Activated CD4-positive, alpha-beta T cell treated with anti-CD3 and anti-CD28 coated beads for 48 hours (primary cell): Measurements from ENCODE around the gene PPEF1.
A peak's percentile ranks its signal among the peaks of the same experiment; 100 is the strongest.
"Not testable (repeated sequence)": the region's sequence is repeated elsewhere in the genome, so short reads cannot be mapped to it uniquely, and the experiment has no call there.

Source experiments
- DNase-seq: peaks from one replicate; pipeline ENCODE4 v3.0.0-alpha.2; 2020

The PPEF1 gene

GRCh38 chrX:18799911-18800310, 92.5 kb downstream of the PPEF1 start:
- DNase-seq = no peak

GRCh38 chrX:18809641-18810040, 102.2 kb downstream of the PPEF1 start:
- DNase-seq = no peak

DNA sequence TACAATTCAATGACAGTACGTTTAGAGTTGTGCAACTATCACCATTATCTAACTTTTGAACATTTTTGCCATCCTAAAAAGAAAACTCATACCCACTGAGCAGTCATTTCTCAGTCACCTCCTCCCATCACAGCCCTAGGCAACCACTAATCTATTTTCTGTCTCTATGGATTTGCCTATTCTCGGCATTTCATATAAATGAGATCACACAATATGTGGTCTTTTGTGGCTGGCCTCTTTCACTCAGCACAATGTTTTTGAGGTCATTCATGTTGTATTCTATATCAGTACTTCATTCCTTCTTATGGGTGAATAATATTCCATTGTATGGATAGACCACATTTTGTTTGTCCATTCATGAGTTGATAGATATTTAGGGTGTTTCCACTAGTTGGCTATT, 103.0 kb downstream of the PPEF1 start:
- no peak for DNase-seq

- DNase-seq = no peak
Measured at GRCh38 chrX:18825375-18825774, 117.9 kb downstream of the PPEF1 start.

DNA sequence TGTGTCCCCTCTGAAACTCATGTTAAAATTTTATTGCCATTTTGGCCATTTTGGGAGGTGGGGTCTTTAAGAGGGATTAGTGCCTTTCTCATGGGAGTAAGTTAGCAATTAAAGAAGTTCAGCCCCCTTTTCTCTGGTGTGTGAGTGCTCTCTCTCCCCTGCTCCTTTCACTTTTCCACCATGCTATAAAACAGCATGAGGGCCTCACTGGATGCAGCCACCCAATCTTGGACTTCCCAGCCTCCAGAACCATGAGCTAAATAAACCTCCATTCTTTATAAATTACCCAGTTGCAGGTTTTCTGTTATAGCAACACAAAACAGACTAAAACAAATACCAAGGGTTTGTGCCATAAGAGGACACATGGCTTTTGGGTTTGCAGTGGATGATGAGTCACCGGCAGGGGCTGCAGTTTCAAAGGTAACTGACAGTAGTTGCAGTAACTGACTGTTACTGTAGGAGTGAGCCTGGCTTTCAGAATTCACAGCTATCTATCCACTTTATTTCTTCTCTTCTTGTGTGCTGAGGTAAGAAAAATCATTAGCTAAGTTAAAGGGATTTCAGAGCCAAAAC, 121.5 kb downstream of the PPEF1 start:
- DNase-seq = peak; percentile 10

DNA sequence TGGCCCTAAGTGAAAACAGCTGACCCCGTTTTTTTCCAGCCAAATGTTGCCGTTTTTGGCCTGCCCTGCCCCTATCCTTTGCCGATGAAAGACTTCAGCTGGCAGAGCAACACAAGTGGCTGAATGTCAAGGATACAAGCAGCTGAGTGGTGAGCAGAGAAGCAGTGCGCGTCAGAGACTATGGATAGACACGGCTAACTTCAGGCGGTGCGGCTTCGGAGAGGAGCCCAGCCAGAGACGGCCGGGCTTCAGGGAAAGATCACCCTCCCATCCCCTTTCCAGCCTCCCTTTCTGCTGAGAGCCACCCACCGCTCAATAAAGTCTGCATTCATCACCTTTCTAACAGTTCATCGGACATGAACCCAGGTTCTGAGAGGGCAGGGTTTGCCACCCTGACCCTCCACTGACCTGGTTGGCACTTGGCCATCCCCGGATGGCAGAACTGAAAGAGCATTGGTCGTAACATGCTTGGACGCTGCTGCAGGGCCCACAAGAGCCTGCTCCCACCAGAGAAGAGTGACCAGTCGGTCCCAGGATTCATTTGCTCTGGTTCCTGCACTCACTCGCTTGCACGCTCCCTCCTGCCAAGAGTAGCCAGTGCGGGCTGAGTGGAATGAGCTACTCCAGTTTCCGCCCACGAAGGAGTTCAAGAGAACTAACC, 125.8 kb downstream of the PPEF1 start:
- DNase-seq = no peak

- DNase-seq = not testable (repeated sequence)
Measured at GRCh38 chrX:18847901-18848300, 140.5 kb downstream of the PPEF1 start.

DNA sequence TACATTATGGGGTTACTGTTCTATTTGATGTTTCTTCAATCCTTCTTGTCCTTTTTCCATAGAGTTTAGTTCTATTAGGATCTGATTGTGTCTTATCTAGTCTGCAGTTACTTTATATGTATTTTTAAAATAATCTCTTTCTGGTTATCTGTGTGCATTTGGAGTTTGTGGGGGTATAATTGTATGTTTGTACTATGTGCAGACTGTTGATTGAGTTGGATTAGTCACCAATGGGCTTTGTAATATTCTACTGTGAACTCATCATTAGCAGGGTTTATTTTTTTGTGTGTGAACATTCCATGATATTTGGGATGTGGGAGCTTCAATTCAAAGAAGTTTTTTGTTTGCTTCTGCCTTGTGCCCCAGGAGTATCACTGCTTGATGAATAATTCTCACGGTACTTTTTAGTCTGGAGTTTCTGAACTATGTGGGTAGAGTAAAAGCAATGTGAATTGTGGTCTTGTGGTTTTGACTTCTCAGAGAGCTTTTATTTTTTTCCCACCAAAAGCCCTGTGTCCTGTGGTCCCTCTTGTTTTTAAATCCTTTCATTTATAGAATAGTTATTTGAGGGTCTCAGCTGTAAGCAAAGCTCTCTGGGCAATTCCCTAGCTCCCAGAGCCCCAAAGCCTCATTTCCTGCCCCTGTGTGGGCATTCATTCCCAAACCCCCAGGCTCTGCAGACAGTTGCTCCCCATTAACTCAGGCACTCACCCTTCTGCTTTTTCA, 148.6 kb downstream of the PPEF1 start:
- DNase-seq = no peak

DNA sequence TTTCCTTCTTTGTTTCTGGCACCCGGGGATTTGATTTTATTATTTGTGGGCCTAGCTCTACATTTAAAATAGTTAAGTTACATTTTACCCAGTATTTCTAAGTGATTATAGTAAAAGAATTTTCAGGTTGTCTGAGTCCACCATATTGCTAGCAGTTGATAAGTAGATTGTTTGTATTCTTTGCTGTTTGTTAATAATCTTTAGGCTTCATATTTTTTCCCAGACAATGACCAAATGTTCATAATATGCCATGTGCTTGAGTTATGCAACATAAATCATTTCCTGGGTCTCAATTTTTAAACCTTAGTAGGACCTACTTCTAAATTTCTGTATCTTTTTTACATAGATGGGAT, 149.2 kb downstream of the PPEF1 start:
- DNase-seq = no peak

DNA sequence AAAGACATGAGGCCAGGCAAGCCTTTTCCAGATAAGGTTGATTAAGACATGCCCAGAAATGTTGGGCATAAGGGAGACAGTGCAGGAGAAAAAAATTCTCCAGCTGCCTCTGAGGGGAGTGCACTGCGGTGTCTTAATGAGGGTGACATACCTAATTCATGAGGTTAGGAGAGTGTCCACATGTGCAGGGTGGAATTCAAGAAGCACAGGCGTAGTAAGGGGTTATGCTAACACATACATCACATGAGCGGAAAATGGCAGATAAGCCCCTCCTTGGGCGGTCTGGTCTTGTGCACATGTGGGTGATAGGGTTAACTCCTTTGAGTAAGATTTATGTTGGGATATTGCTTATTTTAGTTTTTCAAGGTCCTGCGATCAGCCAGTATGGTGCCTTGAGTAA, 154.1 kb downstream of the PPEF1 start:
- DNase-seq = no peak

DNA sequence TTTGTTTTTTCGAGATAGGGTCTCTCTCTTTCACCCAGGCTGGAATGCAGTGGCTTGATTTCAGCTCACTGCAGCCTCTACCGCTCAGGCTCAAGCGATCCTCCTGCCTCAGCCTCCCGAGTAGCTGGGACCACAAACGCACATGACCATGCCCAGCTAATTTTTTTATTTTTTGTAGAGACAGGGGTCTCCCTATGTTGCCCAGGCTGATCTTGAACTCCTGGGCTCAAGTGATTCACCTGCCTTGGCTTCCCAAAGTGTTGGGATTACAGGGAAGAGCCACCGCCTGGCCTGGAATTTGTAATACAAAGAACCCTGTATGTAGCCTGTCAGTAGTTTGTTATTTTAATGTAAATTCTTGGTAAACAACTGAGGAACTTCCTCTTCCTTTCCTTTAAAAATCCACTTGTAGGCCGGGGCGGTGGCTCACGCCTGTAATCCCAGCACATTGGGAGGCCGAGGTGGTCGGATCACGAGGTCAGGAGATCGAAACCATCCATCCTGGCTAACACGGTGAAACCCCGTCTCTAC, 157.0 kb downstream of the PPEF1 start:
- DNase-seq = no peak

GRCh38 chrX:18871161-18871890, 163.9 kb downstream of the PPEF1 start:
- DNase-seq = no peak

- DNase-seq = no peak
Measured at GRCh38 chrX:18871970-18872369, 164.5 kb downstream of the PPEF1 start.

DNA sequence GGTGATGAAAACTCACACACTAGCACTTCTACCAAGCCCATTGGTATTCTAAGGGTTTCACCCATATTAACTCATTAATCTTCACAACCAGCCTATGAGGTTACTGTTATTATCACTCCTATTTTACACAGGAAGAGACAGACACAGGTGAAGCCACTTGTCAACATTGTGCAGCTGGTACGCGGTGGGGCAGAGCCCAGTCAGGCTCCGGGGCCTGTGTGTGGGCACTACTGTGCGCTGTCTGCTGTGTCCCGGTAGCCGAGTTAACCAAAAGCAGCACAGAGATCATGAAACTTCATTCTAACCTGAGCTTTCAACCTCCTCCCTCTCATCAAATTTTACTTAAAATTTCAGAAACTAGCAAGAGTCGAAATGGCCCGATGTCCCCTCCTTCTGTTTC, 165.2 kb downstream of the PPEF1 start:
- no peak for DNase-seq

DNA sequence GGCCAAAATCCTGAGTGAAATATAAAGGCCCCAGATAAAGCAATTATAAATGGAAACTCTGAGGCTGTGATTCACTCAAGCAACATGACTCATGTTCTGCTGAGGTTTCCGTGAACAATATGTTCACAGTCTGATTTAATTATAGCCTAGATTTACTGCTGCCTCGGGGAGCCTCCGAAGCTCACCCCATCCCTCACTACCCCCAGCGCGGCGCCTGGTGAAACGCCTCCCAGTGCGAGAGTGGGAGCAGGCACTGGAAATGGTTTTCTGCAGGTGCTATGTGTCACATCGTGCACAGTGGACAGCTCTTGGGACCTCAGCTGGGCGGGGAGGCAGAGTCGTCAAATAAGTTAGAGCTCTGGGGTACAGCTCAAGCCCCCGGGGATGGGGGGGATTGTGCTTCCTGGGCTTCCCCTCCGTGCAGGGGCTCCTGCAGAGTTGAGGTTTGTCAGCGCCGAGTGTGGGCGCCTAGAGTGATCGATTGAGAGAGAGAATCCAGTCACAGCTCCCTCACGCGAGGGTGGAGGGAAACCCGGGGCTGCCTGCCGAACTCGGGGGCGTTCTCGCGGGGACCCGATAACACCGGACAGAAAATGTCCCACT, 165.8 kb downstream of the PPEF1 start:
- DNase-seq = peak; percentile 22

- no peak for DNase-seq
Measured at GRCh38 chrX:18873836-18874235, 166.4 kb downstream of the PPEF1 start.

GRCh38 chrX:18874560-18875255, 167.3 kb downstream of the PPEF1 start:
- DNase-seq = no peak

- DNase-seq = no peak
Measured at GRCh38 chrX:18875256-18875878, 167.9 kb downstream of the PPEF1 start.

DNA sequence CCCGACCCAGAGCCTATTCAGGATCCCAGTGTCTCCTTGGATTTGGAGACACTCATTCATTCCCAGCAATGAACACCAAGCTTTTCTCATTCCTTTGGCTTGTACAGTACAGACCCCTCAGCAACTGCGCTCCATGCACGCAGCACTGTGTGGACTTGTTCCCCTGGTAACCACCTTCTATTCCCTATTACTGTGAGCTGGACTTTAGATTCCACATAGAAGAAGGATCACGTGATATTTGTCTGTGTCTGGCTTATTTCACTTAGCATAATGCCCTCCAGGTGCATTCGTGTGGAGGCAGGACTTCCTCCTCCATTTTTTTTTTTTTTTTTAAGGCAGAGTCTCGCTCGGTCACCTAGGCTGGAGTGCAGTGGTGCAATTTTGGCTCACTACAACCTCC, 170.0 kb downstream of the PPEF1 start:
- DNase-seq = no peak
